DND-41 (cell line): ENCODE data around the gene GPM6B.

Experiments
- EZH2 ChIP-seq: IDR thresholded peaks from 3 replicates; pipeline ENCODE4 v1.6.1; 2012; ENCODE audit warnings: borderline replicate concordance, low read depth, mild to moderate bottlenecking, moderate library complexity, low read length, inconsistent platforms; ENCODE audit not compliant: severe bottlenecking
- TF ChIP-seq, protein P1 (sequence below): IDR thresholded peaks from 2 replicates; pipeline ENCODE4 v1.5.1; 2012; ENCODE audit warnings: borderline replicate concordance, low read length, moderate library complexity, mild to moderate bottlenecking; ENCODE audit not compliant: poor library complexity, severe bottlenecking; ENCODE audit errors: extremely low read depth

DNA sequence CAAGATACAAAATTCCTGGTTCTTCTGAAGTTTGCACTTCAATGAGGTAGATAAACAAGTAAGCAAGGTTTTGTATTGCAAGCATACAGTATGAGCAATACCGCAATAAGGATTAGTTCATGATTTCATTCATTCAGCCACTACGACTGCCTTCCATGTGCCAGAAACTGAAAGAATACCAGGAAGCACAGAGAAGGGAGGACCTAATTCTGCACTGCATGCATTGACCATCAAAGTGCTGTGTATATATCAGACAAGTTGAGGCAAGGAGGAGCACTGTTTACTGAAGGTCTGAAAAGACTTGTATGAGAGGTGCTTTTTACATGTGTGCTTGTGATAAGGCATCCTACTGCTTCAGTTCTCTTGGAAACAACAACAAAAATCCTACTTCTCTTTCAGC is 40.9 kb upstream of the GPM6B start:
- TF ChIP-seq EZH2, result no peak
- TF ChIP-seq, protein P1, sequence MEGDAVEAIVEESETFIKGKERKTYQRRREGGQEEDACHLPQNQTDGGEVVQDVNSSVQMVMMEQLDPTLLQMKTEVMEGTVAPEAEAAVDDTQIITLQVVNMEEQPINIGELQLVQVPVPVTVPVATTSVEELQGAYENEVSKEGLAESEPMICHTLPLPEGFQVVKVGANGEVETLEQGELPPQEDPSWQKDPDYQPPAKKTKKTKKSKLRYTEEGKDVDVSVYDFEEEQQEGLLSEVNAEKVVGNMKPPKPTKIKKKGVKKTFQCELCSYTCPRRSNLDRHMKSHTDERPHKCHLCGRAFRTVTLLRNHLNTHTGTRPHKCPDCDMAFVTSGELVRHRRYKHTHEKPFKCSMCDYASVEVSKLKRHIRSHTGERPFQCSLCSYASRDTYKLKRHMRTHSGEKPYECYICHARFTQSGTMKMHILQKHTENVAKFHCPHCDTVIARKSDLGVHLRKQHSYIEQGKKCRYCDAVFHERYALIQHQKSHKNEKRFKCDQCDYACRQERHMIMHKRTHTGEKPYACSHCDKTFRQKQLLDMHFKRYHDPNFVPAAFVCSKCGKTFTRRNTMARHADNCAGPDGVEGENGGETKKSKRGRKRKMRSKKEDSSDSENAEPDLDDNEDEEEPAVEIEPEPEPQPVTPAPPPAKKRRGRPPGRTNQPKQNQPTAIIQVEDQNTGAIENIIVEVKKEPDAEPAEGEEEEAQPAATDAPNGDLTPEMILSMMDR, result no peak
